ENCODE measurements around the gene COL24A1. TPM values are rescaled to one million over a fixed set of nuclear protein-coding genes. Genes with fewer than 3 reads are reported as not detected.
A peak's percentile ranks its signal among the peaks of the same experiment; 100 is the strongest.
"Not testable (repeated sequence)": the region's sequence is repeated elsewhere in the genome, so short reads cannot be mapped to it uniquely, and the experiment has no call there.

COL24A1 gene
- total and polyA plus RNA-seq, 2 experiments from 2014 or later, result 0.32 to 0.54 TPM

DNA sequence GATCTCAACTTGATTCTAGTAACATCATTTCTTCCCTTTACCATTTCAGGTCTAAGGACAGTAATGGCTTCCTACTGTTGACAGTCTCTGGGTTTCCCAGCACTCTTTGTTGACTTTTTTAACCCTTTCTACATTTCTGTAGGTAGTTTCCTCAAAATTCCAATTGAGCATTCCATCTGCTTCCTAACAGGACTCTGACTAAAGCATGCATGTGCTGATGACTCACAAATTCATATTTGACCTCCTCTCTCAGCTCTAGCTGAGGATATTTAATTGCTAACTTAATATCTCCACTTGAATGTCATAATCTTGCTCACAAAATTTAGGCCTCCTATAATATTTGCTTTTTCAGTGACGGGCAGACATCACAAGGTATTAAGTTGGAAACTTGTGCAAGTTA is 355.1 kb downstream of the COL24A1 start:
- no peaks in the 10 kb centered on the region for H3K4me1 ChIP-seq (ENCODE audit: low read depth)
- TF ChIP-seq, protein P1, sequence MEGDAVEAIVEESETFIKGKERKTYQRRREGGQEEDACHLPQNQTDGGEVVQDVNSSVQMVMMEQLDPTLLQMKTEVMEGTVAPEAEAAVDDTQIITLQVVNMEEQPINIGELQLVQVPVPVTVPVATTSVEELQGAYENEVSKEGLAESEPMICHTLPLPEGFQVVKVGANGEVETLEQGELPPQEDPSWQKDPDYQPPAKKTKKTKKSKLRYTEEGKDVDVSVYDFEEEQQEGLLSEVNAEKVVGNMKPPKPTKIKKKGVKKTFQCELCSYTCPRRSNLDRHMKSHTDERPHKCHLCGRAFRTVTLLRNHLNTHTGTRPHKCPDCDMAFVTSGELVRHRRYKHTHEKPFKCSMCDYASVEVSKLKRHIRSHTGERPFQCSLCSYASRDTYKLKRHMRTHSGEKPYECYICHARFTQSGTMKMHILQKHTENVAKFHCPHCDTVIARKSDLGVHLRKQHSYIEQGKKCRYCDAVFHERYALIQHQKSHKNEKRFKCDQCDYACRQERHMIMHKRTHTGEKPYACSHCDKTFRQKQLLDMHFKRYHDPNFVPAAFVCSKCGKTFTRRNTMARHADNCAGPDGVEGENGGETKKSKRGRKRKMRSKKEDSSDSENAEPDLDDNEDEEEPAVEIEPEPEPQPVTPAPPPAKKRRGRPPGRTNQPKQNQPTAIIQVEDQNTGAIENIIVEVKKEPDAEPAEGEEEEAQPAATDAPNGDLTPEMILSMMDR (IDR thresholded peaks at IDR 0.05; ENCODE audit: low read depth, low read length), result no peak
- no peaks in the 10 kb centered on the region for H3K27me3 ChIP-seq
- no peaks in the 10 kb centered on the region for H3K9me3 ChIP-seq (ENCODE audit: low read depth)
- no peak overlapping the region for H3K4me3 ChIP-seq
- no peaks in the 10 kb centered on the region for H3K36me3 ChIP-seq
- H3K27ac ChIP-seq, result no peak overlapping the region
- peak in 1 of 2 donors; percentile 5 for DNase-seq (ENCODE audit: low read depth in 1 of 2, low spot score in 1 of 2)

DNA sequence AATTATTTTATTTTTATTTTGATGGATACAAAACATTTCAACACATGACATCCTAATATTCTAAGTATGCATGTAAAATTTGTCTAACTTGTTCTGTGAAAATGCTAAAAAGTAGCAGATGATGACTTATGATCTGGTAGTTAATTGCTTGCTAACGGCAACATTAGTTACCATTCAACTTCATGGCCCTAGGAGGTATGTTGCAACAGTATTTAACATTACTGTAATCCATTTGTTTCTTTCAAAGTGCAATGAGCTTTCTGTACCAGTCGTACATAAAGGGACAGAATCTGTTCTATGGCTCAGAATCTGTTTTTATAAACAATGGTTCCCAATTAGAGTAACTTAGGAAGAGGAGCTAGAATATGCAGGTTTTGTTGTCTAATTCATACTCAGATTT is 356.8 kb downstream of the COL24A1 start:
- DNase-seq (ENCODE audit: low read depth in 1 of 2, low spot score in 1 of 2), result no peak
- Histone ChIP-seq H3K9me3 (ENCODE audit: low read depth) (no peaks in the 10 kb centered on the region), H3K27ac (no peak overlapping the region), H3K4me3 (no peak overlapping the region), H3K4me1 (ENCODE audit: low read depth) (no peaks in the 10 kb centered on the region), H3K36me3 (no peaks in the 10 kb centered on the region), H3K27me3 (no peaks in the 10 kb centered on the region)
- TF ChIP-seq, protein P1 (IDR thresholded peaks at IDR 0.05; ENCODE audit: low read depth, low read length), result no peak

DNA sequence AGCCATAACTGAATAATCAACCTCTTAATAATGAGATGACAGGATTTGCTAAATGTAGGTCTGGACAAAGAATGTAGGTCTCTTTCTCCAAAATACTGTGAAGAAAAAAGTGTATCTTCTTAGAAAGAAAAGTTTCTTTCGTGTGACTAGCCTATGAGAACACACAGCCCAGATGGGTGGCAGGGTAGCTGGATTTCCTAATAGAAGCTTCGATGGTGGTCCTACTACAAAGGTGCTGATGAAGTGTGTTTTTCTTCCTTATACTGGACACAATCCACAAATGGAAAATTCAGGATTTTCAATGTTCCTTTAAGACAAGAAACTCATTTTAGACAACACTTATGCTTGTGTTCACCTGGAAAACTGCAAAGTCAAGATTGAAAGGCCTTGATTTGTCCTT is 358.2 kb downstream of the COL24A1 start:
- TF ChIP-seq, protein P1 (IDR thresholded peaks at IDR 0.05; ENCODE audit: low read depth, low read length), result no peak
- Histone ChIP-seq H3K9me3 (ENCODE audit: low read depth) (no peaks in the 10 kb centered on the region), H3K4me3 (no peak overlapping the region), H3K36me3 (no peaks in the 10 kb centered on the region), H3K4me1 (ENCODE audit: low read depth) (no peaks in the 10 kb centered on the region), H3K27ac (no peak overlapping the region), H3K27me3 (no peaks in the 10 kb centered on the region)
- DNase-seq (ENCODE audit: low read depth in 1 of 2, low spot score in 1 of 2), result no peak

DNA sequence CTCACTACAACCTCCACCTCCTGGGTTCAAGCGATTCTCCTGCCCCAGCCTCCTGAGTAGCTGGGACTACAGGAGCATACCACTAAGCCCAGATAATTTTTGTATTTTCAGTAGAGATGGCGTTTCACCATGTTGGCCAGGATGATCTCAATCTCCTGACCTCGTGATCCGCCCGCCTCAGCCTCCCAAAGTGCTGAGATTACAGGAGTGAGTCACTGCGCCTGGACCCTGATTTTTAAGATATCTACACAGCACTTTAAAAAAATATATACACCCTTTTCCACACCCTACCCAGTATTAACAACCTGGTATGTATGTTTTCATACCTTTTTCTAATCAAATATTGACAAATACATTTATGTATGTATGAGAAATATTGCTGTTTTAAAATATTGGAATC is 379.6 kb downstream of the COL24A1 start:
- not testable (repeated sequence) for DNase-seq (ENCODE audit: low read depth in 1 of 2, low spot score in 1 of 2); H3K4me3 ChIP-seq; H3K9me3 ChIP-seq (ENCODE audit: low read depth); H3K36me3 ChIP-seq; H3K27me3 ChIP-seq; H3K4me1 ChIP-seq (ENCODE audit: low read depth); H3K27ac ChIP-seq

DNA sequence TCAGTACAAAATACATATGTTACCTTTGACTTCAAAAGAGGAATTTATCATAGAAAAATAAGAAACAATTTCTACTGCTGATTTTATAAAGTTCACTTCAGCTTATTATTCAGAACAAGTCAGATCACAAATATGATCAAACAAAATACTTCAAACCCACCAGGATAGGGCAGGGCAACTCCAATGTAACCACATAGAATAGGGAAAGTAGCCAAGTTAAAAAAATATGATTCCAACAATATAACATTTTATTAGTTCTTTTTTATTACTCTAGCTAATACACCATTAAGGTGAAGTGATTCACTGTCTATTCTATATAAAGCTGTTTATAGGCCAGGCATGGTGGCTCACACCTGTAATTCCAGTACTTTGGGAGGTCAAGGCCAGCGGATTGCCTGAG is 393.8 kb downstream of the COL24A1 start:
- Histone ChIP-seq H3K36me3 (no peaks in the 10 kb centered on the region), H3K27ac (no peak overlapping the region), H3K27me3 (no peaks in the 10 kb centered on the region), H3K9me3 (ENCODE audit: low read depth) (no peaks in the 10 kb centered on the region), H3K4me3 (no peak overlapping the region), H3K4me1 (ENCODE audit: low read depth) (no peaks in the 10 kb centered on the region)
- DNase-seq (ENCODE audit: low read depth in 1 of 2, low spot score in 1 of 2), result no peak
- TF ChIP-seq, protein P1 (IDR thresholded peaks at IDR 0.05; ENCODE audit: low read depth, low read length), result no peak

DNA sequence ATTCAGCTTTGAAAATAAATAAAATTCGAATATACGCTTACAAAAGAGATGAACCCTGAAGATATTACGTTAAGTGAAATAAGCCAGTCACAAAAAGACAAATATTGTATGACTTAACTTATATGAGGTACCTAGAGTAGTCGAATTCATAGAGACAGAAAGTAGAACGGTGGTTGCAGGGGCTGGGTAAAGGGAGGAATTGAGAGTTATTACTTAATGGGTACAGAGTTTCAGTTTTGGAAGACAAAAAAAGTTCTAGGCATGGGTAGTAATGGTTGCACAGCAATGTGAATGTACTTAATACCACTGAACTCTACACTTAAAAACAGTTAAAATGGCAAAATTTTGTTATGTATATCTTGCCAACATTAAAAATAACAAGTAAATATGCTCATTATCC is 399.7 kb downstream of the COL24A1 start:
- H3K27me3 ChIP-seq, result no peaks in the 10 kb centered on the region
- H3K27ac ChIP-seq, result no peak overlapping the region
- no peak for DNase-seq (ENCODE audit: low read depth in 1 of 2, low spot score in 1 of 2)
- H3K4me3 ChIP-seq, result no peak overlapping the region
- no peaks in the 10 kb centered on the region for H3K4me1 ChIP-seq (ENCODE audit: low read depth)
- TF ChIP-seq, protein P1 (IDR thresholded peaks at IDR 0.05; ENCODE audit: low read depth, low read length), result no peak
- no peaks in the 10 kb centered on the region for H3K36me3 ChIP-seq
- H3K9me3 ChIP-seq (ENCODE audit: low read depth), result no peaks in the 10 kb centered on the region
